ENCODE results near the gene GORASP2. TPM values are rescaled to one million over a fixed set of nuclear protein-coding genes. Genes with fewer than 3 reads are reported as not detected.
A peak's percentile ranks its signal among the peaks of the same experiment; 100 is the strongest.

Gene GORASP2
- total RNA-seq, 1 experiment from 2014 or later: 89.3 TPM

DNA sequence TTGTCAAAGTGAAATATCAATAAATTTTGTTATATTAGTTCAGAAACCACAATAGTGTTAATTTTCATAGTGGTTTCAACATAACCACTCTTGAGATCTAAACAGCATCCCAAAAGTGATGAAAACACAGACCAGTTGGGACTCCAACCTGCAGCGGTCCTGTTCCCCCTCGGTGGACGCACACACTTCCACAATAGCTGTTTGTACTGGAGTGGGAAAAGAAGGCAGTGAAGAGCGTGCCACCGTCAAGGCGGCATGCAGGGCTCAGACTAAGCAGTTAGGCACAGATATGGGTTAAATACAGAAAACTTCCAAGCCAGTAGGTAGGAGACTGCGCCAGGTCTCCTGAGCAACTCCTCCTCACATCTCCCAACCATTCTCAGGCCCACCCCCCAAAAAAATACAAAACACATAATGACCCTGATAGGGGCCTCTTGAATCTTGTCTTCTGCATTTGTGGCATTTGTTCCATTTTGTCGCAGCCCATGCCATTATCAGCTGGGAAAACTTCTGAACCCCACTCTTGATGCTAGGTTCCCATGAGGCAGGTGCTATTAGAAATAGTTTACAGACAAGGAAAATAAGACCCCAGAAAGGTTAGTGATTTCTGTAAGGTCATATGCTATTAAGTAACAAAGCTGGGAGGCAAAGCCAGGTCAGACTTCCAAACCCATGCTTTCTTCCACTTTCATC lies 57.7 kb downstream of the GORASP2 start:
- TF ChIP-seq, protein P1, sequence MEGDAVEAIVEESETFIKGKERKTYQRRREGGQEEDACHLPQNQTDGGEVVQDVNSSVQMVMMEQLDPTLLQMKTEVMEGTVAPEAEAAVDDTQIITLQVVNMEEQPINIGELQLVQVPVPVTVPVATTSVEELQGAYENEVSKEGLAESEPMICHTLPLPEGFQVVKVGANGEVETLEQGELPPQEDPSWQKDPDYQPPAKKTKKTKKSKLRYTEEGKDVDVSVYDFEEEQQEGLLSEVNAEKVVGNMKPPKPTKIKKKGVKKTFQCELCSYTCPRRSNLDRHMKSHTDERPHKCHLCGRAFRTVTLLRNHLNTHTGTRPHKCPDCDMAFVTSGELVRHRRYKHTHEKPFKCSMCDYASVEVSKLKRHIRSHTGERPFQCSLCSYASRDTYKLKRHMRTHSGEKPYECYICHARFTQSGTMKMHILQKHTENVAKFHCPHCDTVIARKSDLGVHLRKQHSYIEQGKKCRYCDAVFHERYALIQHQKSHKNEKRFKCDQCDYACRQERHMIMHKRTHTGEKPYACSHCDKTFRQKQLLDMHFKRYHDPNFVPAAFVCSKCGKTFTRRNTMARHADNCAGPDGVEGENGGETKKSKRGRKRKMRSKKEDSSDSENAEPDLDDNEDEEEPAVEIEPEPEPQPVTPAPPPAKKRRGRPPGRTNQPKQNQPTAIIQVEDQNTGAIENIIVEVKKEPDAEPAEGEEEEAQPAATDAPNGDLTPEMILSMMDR (conservative IDR thresholded peaks at IDR 0.05; ENCODE audit: low read depth, low read length): no peak
- no peak for TF ChIP-seq EZH2 (IDR thresholded peaks at IDR 0.05; ENCODE audit: borderline replicate concordance, low read depth, low read length, poor library complexity, severe bottlenecking)
- no TSS peak for BruUV-seq (replicated peaks)
- CTCF ChIA-PET: no interaction called here
- intact Hi-C loops (cut with micrococcal nuclease; ENCODE audit: unreplicated experiment): no loop called here
- Histone ChIP-seq H3K27ac (ENCODE audit: low read depth, low read length, poor library complexity, severe bottlenecking) (no peak overlapping the region), H3K27me3 (replicated peaks; ENCODE audit: insufficient read depth, low read depth, low read length, poor library complexity) (no peaks in the 10 kb centered on the region), H3K36me3 (ENCODE audit: insufficient read depth, low read length, poor library complexity, severe bottlenecking) (no peaks in the 10 kb centered on the region), H3K4me1 (ENCODE audit: insufficient read depth, low read length, poor library complexity, severe bottlenecking) (no peaks in the 10 kb centered on the region), H3K9me3 (ENCODE audit: low read depth, low read length, poor library complexity, severe bottlenecking) (no peaks in the 10 kb centered on the region), H3K4me3 (ENCODE audit: low read depth, low read length, poor library complexity, severe bottlenecking) (no peak overlapping the region)
- POLR2A ChIA-PET (ENCODE audit: low non-redundant PET): no interaction called here
- DNase-seq (ENCODE audit: low spot score): no peak

DNA sequence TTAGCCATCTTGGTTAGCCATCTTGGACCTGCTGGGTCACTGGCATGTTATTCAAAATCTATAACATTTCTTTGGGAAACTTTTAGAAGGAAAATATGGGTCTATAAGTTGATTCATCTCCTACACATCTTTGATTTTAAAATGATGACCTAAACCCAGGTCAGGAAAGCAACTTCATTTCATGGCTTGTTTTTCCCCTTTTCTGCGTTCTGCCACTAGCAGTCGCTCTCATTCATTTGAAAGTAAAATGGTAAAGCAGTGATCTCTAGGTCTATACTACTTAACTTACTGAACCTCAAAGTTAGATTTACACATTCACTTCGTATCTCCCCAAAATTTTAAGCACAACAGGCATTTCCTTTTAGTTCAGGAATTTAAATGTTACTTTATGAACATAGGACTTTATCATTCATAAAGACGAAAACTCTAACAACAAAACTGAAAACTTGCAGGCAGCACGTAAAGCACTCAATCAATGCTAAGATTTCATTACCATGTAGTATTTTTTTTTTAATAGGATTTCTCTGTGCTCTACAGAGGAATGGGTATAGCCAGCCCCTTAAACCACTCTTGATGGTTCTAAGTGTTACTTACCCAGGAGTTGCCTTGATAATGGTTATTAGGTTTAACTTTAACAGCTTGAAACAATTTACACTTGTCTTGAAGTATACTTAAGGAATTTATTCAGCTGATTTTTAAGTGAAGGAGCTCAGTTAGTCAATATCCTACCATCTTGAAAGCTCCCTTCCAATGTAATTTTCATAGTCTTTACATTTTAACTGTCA lies 62.5 kb downstream of the GORASP2 start:
- Histone ChIP-seq H3K36me3 (ENCODE audit: insufficient read depth, low read length, poor library complexity, severe bottlenecking) (peaks cover 18% of the 10 kb centered on the region), H3K4me1 (ENCODE audit: insufficient read depth, low read length, poor library complexity, severe bottlenecking) (no peaks in the 10 kb centered on the region), H3K9me3 (ENCODE audit: low read depth, low read length, poor library complexity, severe bottlenecking) (no peaks in the 10 kb centered on the region), H3K4me3 (ENCODE audit: low read depth, low read length, poor library complexity, severe bottlenecking) (no peak overlapping the region), H3K27me3 (replicated peaks; ENCODE audit: insufficient read depth, low read depth, low read length, poor library complexity) (no peaks in the 10 kb centered on the region), H3K27ac (ENCODE audit: low read depth, low read length, poor library complexity, severe bottlenecking) (no peak overlapping the region)
- intact Hi-C loops (cut with micrococcal nuclease; ENCODE audit: unreplicated experiment): no loop called here
- ChIA-PET POLR2A (ENCODE audit: low non-redundant PET) (no interaction called here), CTCF (no interaction called here)
- no peak for DNase-seq (ENCODE audit: low spot score)
- BruUV-seq (replicated peaks): no TSS peak
- TF ChIP-seq, protein P1 (conservative IDR thresholded peaks at IDR 0.05; ENCODE audit: low read depth, low read length): peak; percentile 23; the same call in 1 of the 2 replicates
- no peak for TF ChIP-seq EZH2 (IDR thresholded peaks at IDR 0.05; ENCODE audit: borderline replicate concordance, low read depth, low read length, poor library complexity, severe bottlenecking)

DNA sequence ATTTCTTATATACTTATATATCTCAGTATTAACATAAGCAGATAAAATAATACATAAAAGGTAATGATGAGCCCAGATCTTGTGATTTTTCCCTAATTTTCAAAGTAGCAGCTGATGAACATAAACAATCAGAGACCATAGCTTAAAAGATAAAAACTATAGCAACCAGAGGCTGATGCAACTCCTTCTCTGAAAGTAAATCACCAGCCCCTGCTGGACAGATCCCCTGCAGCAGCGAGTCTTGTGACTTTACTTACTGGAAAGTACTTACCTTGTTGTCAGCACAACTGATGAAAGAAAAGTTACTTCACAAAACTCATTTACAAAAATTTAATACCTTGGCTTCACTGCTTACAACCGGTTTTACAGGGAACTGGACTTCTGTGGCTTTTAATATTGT lies 67.3 kb downstream of the GORASP2 start:
- H3K36me3 ChIP-seq (ENCODE audit: insufficient read depth, low read length, poor library complexity, severe bottlenecking): peaks cover 21% of the 10 kb centered on the region
- no peak overlapping the region for H3K4me3 ChIP-seq (ENCODE audit: low read depth, low read length, poor library complexity, severe bottlenecking)
- DNase-seq (ENCODE audit: low spot score): no peak
- H3K27me3 ChIP-seq (replicated peaks; ENCODE audit: insufficient read depth, low read depth, low read length, poor library complexity): no peaks in the 10 kb centered on the region
- no peak for TF ChIP-seq EZH2 (IDR thresholded peaks at IDR 0.05; ENCODE audit: borderline replicate concordance, low read depth, low read length, poor library complexity, severe bottlenecking)
- TF ChIP-seq, protein P1 (conservative IDR thresholded peaks at IDR 0.05; ENCODE audit: low read depth, low read length): no peak
- ChIA-PET POLR2A (ENCODE audit: low non-redundant PET) (no interaction called here), CTCF (no interaction called here)
- H3K27ac ChIP-seq (ENCODE audit: low read depth, low read length, poor library complexity, severe bottlenecking): no peak overlapping the region
- no TSS peak for BruUV-seq (replicated peaks)
- H3K4me1 ChIP-seq (ENCODE audit: insufficient read depth, low read length, poor library complexity, severe bottlenecking): no peaks in the 10 kb centered on the region
- intact Hi-C loops (cut with micrococcal nuclease; ENCODE audit: unreplicated experiment): no loop called here
- H3K9me3 ChIP-seq (ENCODE audit: low read depth, low read length, poor library complexity, severe bottlenecking): no peaks in the 10 kb centered on the region

Data from A673 (cell line).